ENCODE measurements around the gene SLC39A12.

- TF ChIP-seq CTCF (IDR thresholded peaks at IDR 0.05): no peak
- no peak for TF ChIP-seq POLR2A (IDR thresholded peaks at IDR 0.05)
These were observed 135.0 kb downstream of the SLC39A12 start for GRCh38 chr10:18086746-18087145.

All from body of pancreas (tissue), 4 donors.